Glomerular endothelial cell (primary cell): Measurements from ENCODE around the gene SOCS1. TPM values are rescaled to one million over a fixed set of nuclear protein-coding genes. Genes with fewer than 3 reads are reported as not detected.

Experiments
- DNase-seq: peaks from one replicate; pipeline ENCODE4 v3.0.0-alpha.2; 2011; ENCODE audit warnings: low read depth, low spot score; ENCODE audit errors: extremely low read depth
- total RNA-seq: library from RNA; depleted of rRNA; stranded (reverse); fragments of >200 nt; gene quantifications from 2 replicates; pipeline ENCODE4 v1.2.3, GENCODE V29; 2015

Gene SOCS1
- total RNA-seq, 1 donor from 2014 or later, result 11.3 TPM

DNA sequence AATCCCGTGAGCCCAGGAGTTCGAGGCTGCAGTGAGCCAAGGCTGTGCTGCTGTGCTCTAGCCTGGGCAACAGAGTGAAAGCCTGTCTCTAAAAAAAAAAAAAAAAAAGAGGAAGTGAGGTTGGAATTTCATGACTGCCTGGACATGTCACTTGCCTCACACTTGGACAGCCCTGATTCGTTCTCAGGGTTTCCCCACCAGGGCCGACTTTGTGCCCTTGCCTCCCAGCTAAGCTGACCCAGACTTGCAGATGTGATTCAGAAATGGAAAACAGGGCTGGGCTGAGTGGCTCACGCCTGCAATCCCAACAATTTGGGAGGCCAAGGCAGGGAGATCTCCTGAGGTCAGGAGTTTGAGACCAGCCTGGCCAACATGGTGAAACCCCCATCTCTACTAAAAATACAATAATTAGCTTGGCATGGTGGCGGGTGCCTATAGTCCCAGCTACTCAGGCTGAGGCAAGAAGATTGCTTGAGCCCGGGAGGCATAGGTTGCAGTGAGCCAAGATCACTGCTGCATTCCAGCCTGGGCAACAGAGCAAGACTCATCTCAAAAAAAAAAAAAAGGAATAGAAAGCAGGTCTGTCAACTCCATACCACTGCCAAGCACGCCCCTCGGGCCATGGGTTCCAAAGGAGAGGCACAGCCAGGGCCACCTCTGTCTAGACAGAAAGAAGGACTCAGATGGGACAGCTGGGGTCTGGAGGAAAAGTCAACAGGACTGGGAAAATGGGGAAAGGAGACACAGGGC, 46.9 kb downstream of the SOCS1 start:
- no peak for DNase-seq

DNA sequence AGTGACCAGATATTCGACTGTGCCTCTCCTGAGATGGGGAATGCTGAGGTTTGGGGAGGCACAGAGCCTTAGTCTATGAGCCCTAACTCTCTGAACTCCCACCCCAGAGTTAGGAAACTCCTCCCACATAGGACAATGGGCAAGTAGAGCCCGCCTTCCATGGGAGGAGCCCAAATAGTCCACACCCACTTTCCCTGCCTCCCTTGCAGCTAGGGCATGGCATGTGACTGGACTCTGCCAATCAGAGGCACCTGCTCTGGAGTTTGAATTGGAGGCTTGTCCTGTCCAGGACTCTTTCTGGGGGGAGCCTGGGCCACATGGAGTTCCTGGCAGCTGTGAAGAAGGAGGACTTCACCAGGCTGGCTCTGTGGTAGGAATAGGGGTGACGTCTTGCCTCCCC, 48.4 kb downstream of the SOCS1 start:
- no peak for DNase-seq

DNA sequence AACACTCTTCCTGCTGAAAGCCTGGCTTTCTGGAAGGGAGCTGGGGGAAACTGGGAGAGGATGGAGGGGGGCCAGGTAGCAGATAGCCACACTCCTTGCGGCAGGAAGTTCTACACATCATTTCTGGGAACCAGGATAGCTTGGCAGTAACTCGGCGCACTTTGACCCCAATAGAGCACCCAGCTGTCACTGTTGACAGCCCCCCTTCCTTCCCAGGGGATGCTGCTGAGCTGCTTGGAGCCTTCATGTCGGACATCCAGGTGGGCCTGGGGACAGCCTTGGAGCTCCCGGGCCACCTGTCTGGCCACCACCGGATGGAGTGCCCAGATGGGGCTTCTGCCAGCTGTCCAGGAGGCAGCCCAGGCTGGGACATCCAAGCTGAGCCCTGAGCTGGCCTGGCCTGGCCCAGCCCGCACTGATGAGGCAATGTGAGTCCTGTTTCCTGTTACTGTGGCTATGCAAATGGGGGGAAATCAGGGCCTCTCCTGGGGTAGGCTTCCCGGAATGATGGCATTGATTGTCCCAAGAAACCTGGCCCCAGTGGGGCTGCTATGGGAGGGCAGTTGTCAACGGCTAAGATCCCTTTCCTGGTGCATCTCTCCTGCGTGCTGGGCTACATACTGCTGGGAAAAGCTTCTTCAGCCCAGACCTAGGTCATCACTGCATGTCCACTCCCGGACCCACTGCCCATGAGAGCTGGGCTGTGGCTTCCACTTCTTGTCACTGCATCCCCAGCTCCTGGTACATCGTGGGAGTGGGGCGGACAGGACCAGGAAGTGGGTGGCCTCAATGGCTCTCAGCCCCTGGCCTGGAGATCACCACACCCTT, 50.0 kb downstream of the SOCS1 start:
- DNase-seq, result no peak

DNA sequence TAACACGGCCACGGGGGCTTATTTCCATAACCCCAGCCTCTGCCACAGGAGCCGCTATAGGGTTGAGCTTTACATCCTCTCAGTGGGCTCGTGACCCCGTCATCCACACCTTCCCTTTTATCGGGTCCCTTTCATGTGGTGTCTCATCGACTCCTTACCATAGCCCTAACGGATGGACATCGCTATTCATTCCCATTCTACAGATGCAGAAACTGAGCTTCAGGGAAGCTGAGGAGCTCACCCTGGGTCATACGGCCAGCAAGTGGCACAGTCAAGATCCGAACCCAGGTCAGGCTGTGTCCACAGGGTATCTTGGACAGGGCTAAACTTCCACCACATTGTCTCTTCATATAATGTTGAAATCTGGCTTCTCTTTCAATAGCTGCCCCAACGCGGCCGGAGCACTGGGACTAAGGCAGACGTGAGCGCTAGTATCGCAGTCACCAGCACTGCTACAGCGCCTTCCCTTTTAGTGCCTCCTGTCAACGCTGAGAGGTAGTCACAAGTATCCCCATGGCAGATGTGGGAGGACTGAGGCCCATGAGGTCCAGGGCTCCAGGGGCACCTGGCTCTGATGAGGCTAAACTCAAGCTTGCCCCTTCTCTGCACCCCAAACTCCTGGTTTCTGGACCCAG, 50.8 kb downstream of the SOCS1 start:
- no peak for DNase-seq

DNA sequence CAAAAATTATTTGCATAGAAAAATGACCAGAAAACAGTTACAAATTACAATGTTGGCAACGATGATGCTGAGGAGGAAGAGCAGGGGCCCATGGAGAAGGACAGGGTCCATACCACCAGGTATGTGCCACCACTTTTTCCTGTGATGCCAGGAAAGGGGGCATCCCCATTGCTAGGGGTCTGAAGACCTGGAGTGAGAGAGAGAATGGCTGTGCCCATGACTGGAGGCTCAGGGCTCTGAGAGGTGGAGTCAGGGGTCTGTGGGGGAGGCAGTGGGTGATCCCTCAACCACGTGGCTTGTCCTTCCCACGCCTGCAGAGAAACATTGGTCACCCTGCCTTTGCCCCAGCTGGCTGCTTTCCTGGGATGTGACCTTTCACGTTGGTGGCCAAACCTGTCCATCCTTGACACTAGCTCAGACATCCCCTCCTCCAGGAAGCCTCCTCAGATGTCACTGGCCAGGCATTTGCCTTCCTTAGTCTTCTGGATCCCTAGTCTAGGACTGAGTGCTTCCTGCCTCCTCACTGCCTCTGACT, 51.4 kb downstream of the SOCS1 start:
- no peak for DNase-seq

Other genes with a start within 250 kb of the SOCS1 start
- gene TNP2, start 13.1 kb upstream of the SOCS1 start, total RNA-seq, result not detected in 2 replicates
- not detected in 2 replicates for gene PRM3, start 17.4 kb upstream of the SOCS1 start, total RNA-seq
- not detected in 2 replicates for gene PRM2, start 20.3 kb upstream of the SOCS1 start, total RNA-seq
- not detected in 2 replicates for gene PRM1, start 25.1 kb upstream of the SOCS1 start, total RNA-seq
- gene RMI2, start 89.3 kb upstream of the SOCS1 start, total RNA-seq, result 3.6 and 5.9 TPM in 2 replicates